HCT116 (cell line): ENCODE measurements around the gene JADE1. TPM values are rescaled to one million over a fixed set of nuclear protein-coding genes. Genes with fewer than 3 reads are reported as not detected.

ENCODE experiments used
- ATAC-seq: fragments of 200-7000 bp; cut with Tn5 transposase; 2 replicates; pipeline ENCODE4 v1.9.1; 2020; ENCODE audit warnings: mild to moderate bottlenecking, moderate library complexity
- BruUV-seq: library from RNA; stranded (reverse); fragments of 400-500 nt; replicated peaks from 2 replicates; lab custom pipeline; 2021; lab: Mats Ljungman, UMichigan
- CTCF ChIA-PET: fragments of 300-600 bp; sonication (Branson Sonifier 250); formaldehyde crosslinking; loops from one replicate; lab custom pipeline; 2021; ENCODE audit warnings: antibody characterized with exemption; lab: Charles Lee
- POLR2A ChIA-PET: fragments of 300-600, 350-600 bp; sonication (Branson Sonifier 250); formaldehyde crosslinking; loops from one replicate; lab custom pipeline; 2021; ENCODE audit warnings: antibody characterized with exemption; lab: Charles Lee
- RAD21 ChIA-PET, 2 experiments: fragments of 300-600 bp; sonication (Branson Sonifier 250); formaldehyde crosslinking; loops; one replicate each; lab custom pipeline; 2023; ENCODE audit warnings: low total read pairs in 2 of 2; ENCODE audit not compliant: uncharacterized antibody in 2 of 2, unreplicated experiment in 2 of 2, low non-redundant PET in 1 of 2; lab: Charles Lee
- DNase-seq: peaks from one replicate; pipeline ENCODE4 v3.0.0-alpha.2; 2010; ENCODE audit warnings: low read depth, low spot score
- H2AFZ ChIP-seq: fragments of 200-600 bp; shearing (Covaris generic), sonication (generic); 2 replicates; pipeline ENCODE4 v1.6.1; 2017; ENCODE audit warnings: low read depth, mixed run types, mixed read lengths, antibody characterized with exemption, low read length; ENCODE audit not compliant: poor library complexity, severe bottlenecking
- H3K27ac ChIP-seq: 2 replicates; pipeline ENCODE4 v1.5.1; 2012; ENCODE audit warnings: low read depth, low read length
- H3K27me3 ChIP-seq: fragments of 200-600 bp; sonication (generic); 2 replicates; pipeline ENCODE4 v1.6.1; 2016; ENCODE audit warnings: mixed run types, low read length, mixed read lengths; ENCODE audit not compliant: insufficient read depth
- H3K36me3 ChIP-seq, 2 experiments: fragments of 200-500 bp in 1 of 2; fragments of 200-600 bp in 1 of 2; sonication (Bioruptor generic) in 1 of 2; sonication (generic) in 1 of 2; 2 replicates each; pipeline versions ENCODE4 v1.5.1 to v1.6.1; 2014 to 2016; ENCODE audit warnings: low read length in 2 of 2, inconsistent platforms in 1 of 2, mixed read lengths in 1 of 2, mixed run types in 1 of 2; ENCODE audit not compliant: insufficient read depth in 2 of 2, control insufficient read depth in 1 of 2
- H3K4me1 ChIP-seq, 2 experiments: fragments of 200-600 bp in 1 of 2; sonication (generic) in 1 of 2; 2 replicates each; pipeline versions ENCODE4 v1.5.1 to v1.6.1; 2012 to 2017; ENCODE audit warnings: low read length in 2 of 2, inconsistent platforms in 1 of 2, mild to moderate bottlenecking in 1 of 2, mixed read lengths in 1 of 2, mixed run types in 1 of 2, moderate library complexity in 1 of 2; ENCODE audit not compliant: insufficient read depth in 2 of 2, control insufficient read depth in 1 of 2
- H3K4me2 ChIP-seq: fragments of 200-600 bp; sonication (generic); 2 replicates; pipeline ENCODE4 v1.6.1; 2017; ENCODE audit warnings: mixed run types, low read length, mixed read lengths
- H3K4me3 ChIP-seq, 2 experiments: fragments of 200-600 bp in 1 of 2; sonication (generic) in 1 of 2; replicated peaks in 1 of 2; 2 replicates each; pipeline ENCODE4 v1.5.1; 2011 to 2016; ENCODE audit warnings: low read length in 2 of 2, control low read depth in 1 of 2, low read depth in 1 of 2, mild to moderate bottlenecking in 1 of 2, mixed read lengths in 1 of 2, mixed run types in 1 of 2
- H3K79me2 ChIP-seq: fragments of 200-600 bp; sonication (generic); 2 replicates; pipeline ENCODE4 v1.6.1; 2017; ENCODE audit warnings: mild to moderate bottlenecking, mixed run types, low read length, moderate library complexity, mixed read lengths; ENCODE audit not compliant: insufficient read depth
- H3K9ac ChIP-seq: fragments of 200-600 bp; sonication (generic); 2 replicates; pipeline ENCODE4 v1.6.1; 2016; ENCODE audit warnings: low read length, mixed read lengths
- H3K9me2 ChIP-seq: fragments of 200-600 bp; sonication (generic), shearing (Covaris generic); 2 replicates; pipeline ENCODE4 v1.6.1; 2017; ENCODE audit warnings: mixed run types, mild to moderate bottlenecking, moderate library complexity; ENCODE audit not compliant: insufficient read depth
- H3K9me3 ChIP-seq, 2 experiments: fragments of 200-500 bp in 1 of 2; fragments of 200-600 bp in 1 of 2; sonication (Bioruptor generic) in 1 of 2; sonication (generic) in 1 of 2; 2 replicates each; pipeline ENCODE4 v1.6.1; 2014 to 2017; ENCODE audit warnings: low read length in 2 of 2, mixed read lengths in 2 of 2, inconsistent platforms in 1 of 2, low read depth in 1 of 2, mild to moderate bottlenecking in 1 of 2, mixed run types in 1 of 2, moderate library complexity in 1 of 2; ENCODE audit not compliant: control insufficient read depth in 1 of 2, insufficient read depth in 1 of 2
- H4K20me1 ChIP-seq: fragments of 200-600 bp; sonication (generic), shearing (Covaris generic); 2 replicates; pipeline ENCODE4 v1.6.1; 2017; ENCODE audit warnings: mixed run types, mild to moderate bottlenecking, moderate library complexity; ENCODE audit not compliant: insufficient read depth
- ATF3 ChIP-seq: IDR thresholded peaks from 2 replicates; pipeline ENCODE4 v1.6.1; 2012
- CBX3 ChIP-seq: IDR thresholded peaks from 2 replicates; pipeline ENCODE4 v1.6.1; 2012; ENCODE audit warnings: low read depth
- CEBPB ChIP-seq: IDR thresholded peaks from 2 replicates; pipeline ENCODE4 v1.6.1; 2012; ENCODE audit warnings: low read depth
- EGR1 ChIP-seq: IDR thresholded peaks from 2 replicates; pipeline ENCODE4 v1.6.1; 2012; ENCODE audit warnings: low read depth
- EZH2phosphoT487 ChIP-seq: fragments of 200-600 bp; IDR thresholded peaks from 2 replicates; pipeline ENCODE4 v1.6.1; 2018; ENCODE audit warnings: antibody characterized with exemption, borderline replicate concordance
- FOSL1 ChIP-seq: IDR thresholded peaks from 2 replicates; pipeline ENCODE4 v1.6.1; 2012; ENCODE audit warnings: low read depth
- POLR2AphosphoS5 ChIP-seq: IDR thresholded peaks from 2 replicates; pipeline ENCODE4 v1.6.1; 2011; ENCODE audit warnings: mild to moderate bottlenecking, low read depth, low read length, moderate library complexity
- RAD21 ChIP-seq: IDR thresholded peaks from 2 replicates; pipeline ENCODE4 v1.6.1; 2012; ENCODE audit warnings: low read depth, mild to moderate bottlenecking
- SIN3A ChIP-seq: IDR thresholded peaks from 2 replicates; pipeline ENCODE4 v1.6.1; 2012; ENCODE audit warnings: low read depth
- SP1 ChIP-seq: IDR thresholded peaks from 2 replicates; pipeline ENCODE4 v1.6.1; 2012; ENCODE audit warnings: low read depth
- SRF ChIP-seq: IDR thresholded peaks from 2 replicates; pipeline ENCODE4 v1.6.1; 2012; ENCODE audit warnings: low read depth
- TCF7L2 ChIP-seq: IDR thresholded peaks from 2 replicates; pipeline ENCODE4 v1.7.0; 2011; ENCODE audit warnings: borderline replicate concordance, inconsistent platforms; ENCODE audit not compliant: insufficient read depth, insufficient read length; ENCODE audit errors: extremely low read depth
- YY1 ChIP-seq: IDR thresholded peaks from 2 replicates; pipeline ENCODE4 v1.6.1; 2011; ENCODE audit warnings: low read length, low read depth, moderate library complexity, mild to moderate bottlenecking; ENCODE audit not compliant: insufficient replicate concordance; ENCODE audit errors: extremely low read depth
- ZBTB33 ChIP-seq: IDR thresholded peaks from 2 replicates; pipeline ENCODE4 v1.6.1; 2011; ENCODE audit warnings: mild to moderate bottlenecking, low read length, moderate library complexity; ENCODE audit not compliant: insufficient replicate concordance; ENCODE audit errors: extremely low read depth
- ZNF274 ChIP-seq: fragments of 200-500 bp; sonication (Bioruptor generic); IDR thresholded peaks from 2 replicates; pipeline ENCODE4 v1.6.1; 2014; ENCODE audit warnings: mild to moderate bottlenecking, low read depth, low read length, inconsistent platforms
- intact Hi-C: fragments of 100-400 bp; cut with micrococcal nuclease; formaldehyde crosslinking; loops from 2 replicates; pipeline ENCODE4 v1.10.0; 2022
- total RNA-seq: library from RNA; stranded (reverse); gene quantifications from one replicate; pipeline ENCODE4 v1.2.1, GENCODE V29; 2021; ENCODE audit not compliant: unreplicated experiment
- TF ChIP-seq, protein P1 (sequence below): IDR thresholded peaks from 2 replicates; pipeline ENCODE4 v1.6.1; 2012; ENCODE audit warnings: low read depth
- TF ChIP-seq, protein P2 (sequence below), 3 experiments: fragments of 200-600 bp in 1 of 3; sonication (generic) in 1 of 3; IDR thresholded peaks in 2 of 3; conservative IDR thresholded peaks in 1 of 3; 2 replicates each; pipeline ENCODE4 v1.5.1; 2012 to 2017; ENCODE audit warnings: low read depth in 2 of 3, low read length in 2 of 3, antibody characterized with exemption in 1 of 3, borderline replicate concordance in 1 of 3, control low read depth in 1 of 3, mild to moderate bottlenecking in 1 of 3, mixed read lengths in 1 of 3, mixed run types in 1 of 3, moderate library complexity in 1 of 3; ENCODE audit not compliant: insufficient read depth in 1 of 3
- TF ChIP-seq, protein P3 (sequence below): IDR thresholded peaks from 2 replicates; pipeline ENCODE4 v1.6.1; 2012

The JADE1 gene
- total RNA-seq, 1 experiment from 2014 or later = 26.5 TPM

GRCh38 chr4:128835498-128836222 lies 26.2 kb downstream of the JADE1 start:
- POLR2A ChIA-PET = no interaction called here
- no peak overlapping the region for H3K4me2 ChIP-seq
- ATAC-seq = no peak
- H4K20me1 ChIP-seq = no peaks in the 10 kb centered on the region; the same call in 1 of the 2 replicates
- no peak for TF ChIP-seq ZBTB33
- TF ChIP-seq, protein P1, sequence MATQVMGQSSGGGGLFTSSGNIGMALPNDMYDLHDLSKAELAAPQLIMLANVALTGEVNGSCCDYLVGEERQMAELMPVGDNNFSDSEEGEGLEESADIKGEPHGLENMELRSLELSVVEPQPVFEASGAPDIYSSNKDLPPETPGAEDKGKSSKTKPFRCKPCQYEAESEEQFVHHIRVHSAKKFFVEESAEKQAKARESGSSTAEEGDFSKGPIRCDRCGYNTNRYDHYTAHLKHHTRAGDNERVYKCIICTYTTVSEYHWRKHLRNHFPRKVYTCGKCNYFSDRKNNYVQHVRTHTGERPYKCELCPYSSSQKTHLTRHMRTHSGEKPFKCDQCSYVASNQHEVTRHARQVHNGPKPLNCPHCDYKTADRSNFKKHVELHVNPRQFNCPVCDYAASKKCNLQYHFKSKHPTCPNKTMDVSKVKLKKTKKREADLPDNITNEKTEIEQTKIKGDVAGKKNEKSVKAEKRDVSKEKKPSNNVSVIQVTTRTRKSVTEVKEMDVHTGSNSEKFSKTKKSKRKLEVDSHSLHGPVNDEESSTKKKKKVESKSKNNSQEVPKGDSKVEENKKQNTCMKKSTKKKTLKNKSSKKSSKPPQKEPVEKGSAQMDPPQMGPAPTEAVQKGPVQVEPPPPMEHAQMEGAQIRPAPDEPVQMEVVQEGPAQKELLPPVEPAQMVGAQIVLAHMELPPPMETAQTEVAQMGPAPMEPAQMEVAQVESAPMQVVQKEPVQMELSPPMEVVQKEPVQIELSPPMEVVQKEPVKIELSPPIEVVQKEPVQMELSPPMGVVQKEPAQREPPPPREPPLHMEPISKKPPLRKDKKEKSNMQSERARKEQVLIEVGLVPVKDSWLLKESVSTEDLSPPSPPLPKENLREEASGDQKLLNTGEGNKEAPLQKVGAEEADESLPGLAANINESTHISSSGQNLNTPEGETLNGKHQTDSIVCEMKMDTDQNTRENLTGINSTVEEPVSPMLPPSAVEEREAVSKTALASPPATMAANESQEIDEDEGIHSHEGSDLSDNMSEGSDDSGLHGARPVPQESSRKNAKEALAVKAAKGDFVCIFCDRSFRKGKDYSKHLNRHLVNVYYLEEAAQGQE = no peak
- TF ChIP-seq FOSL1 = no peak
- TF ChIP-seq CBX3 = no peak
- no peak for TF ChIP-seq EZH2phosphoT487
- no peak for TF ChIP-seq ATF3
- no peak for TF ChIP-seq CEBPB
- TF ChIP-seq, protein P2, sequence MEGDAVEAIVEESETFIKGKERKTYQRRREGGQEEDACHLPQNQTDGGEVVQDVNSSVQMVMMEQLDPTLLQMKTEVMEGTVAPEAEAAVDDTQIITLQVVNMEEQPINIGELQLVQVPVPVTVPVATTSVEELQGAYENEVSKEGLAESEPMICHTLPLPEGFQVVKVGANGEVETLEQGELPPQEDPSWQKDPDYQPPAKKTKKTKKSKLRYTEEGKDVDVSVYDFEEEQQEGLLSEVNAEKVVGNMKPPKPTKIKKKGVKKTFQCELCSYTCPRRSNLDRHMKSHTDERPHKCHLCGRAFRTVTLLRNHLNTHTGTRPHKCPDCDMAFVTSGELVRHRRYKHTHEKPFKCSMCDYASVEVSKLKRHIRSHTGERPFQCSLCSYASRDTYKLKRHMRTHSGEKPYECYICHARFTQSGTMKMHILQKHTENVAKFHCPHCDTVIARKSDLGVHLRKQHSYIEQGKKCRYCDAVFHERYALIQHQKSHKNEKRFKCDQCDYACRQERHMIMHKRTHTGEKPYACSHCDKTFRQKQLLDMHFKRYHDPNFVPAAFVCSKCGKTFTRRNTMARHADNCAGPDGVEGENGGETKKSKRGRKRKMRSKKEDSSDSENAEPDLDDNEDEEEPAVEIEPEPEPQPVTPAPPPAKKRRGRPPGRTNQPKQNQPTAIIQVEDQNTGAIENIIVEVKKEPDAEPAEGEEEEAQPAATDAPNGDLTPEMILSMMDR (IDR thresholded peaks at IDR 0.05 in 2 of 3, conservative IDR thresholded peaks at IDR 0.05 in 1 of 3; ENCODE audit: borderline replicate concordance in 1 of 3, insufficient read depth in 1 of 3, low read depth in 2 of 3, low read length in 2 of 3) = no peak
- TF ChIP-seq, protein P3, sequence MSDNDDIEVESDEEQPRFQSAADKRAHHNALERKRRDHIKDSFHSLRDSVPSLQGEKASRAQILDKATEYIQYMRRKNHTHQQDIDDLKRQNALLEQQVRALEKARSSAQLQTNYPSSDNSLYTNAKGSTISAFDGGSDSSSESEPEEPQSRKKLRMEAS = no peak
- TF ChIP-seq POLR2AphosphoS5 = no peak
- no peak for TF ChIP-seq RAD21
- TF ChIP-seq SIN3A = no peak
- TF ChIP-seq EGR1 = no peak
- TF ChIP-seq YY1 = no peak
- TF ChIP-seq SRF = no peak
- TF ChIP-seq SP1 = no peak
- no peak for TF ChIP-seq TCF7L2
- no peak for TF ChIP-seq ZNF274
- TF ChIP-seq, all 23 proteins: peak for 0
- CTCF ChIA-PET = no interaction called here
- no TSS peak for BruUV-seq
- no peak overlapping the region for H3K9ac ChIP-seq
- H3K27ac ChIP-seq = no peak overlapping the region
- H3K27me3 ChIP-seq = no peaks in the 10 kb centered on the region
- H3K79me2 ChIP-seq = peaks cover 63% of the 10 kb centered on the region
- RAD21 ChIA-PET = no interaction called here
- intact Hi-C loops = no loop called here
- DNase-seq = no peak
- no peaks in the 10 kb centered on the region for H3K4me1 ChIP-seq
- H3K9me3 ChIP-seq = no peaks in the 10 kb centered on the region
- peaks cover 0 to 5% of the 10 kb centered on the region in 2 experiments; a peak in 1 of 4 replicates for H3K36me3 ChIP-seq
- no peak overlapping the region for H2AFZ ChIP-seq
- H3K9me2 ChIP-seq = no peaks in the 10 kb centered on the region
- no peak overlapping the region for H3K4me3 ChIP-seq
